Common myeloid progenitor, CD34-positive (primary cell): ENCODE results near the gene CEL.

Experiments used
- CTCF ChIA-PET: fragments of 350-600 bp; sonication (Branson Sonifier 250); formaldehyde crosslinking; loops from one replicate; lab custom pipeline; 2021; ENCODE audit warnings: antibody characterized with exemption; lab: Charles Lee
- POLR2A ChIA-PET: fragments of 350-600 bp; sonication (Branson Sonifier 250); formaldehyde crosslinking; loops from one replicate; lab custom pipeline; 2021; ENCODE audit warnings: antibody characterized with exemption; lab: Charles Lee
- DNase-seq, 3 donors: peaks; one replicate each; pipeline versions ENCODE4 v3.0.0 to v3.0.0-alpha.2; 2013
- H3K27ac ChIP-seq, 2 experiments: 1 replicate in 1 of 2; 2 replicates in 1 of 2; pipeline ENCODE4 v1.7.0; 2013; ENCODE audit warnings: inconsistent platforms in 2 of 2, low read length in 2 of 2, mild to moderate bottlenecking in 2 of 2, low read depth in 1 of 2, moderate library complexity in 1 of 2; ENCODE audit not compliant: severe bottlenecking in 2 of 2, insufficient read depth in 1 of 2, poor library complexity in 1 of 2
- H3K27me3 ChIP-seq, 5 experiments: replicated peaks in 2 of 5; 1 replicate in 3 of 5; 2 replicates in 2 of 5; pipeline versions ENCODE4 v1.6.1 to v1.7.0; 2013; ENCODE audit warnings: low read length in 4 of 5, mild to moderate bottlenecking in 2 of 5, moderate library complexity in 2 of 5, inconsistent platforms in 1 of 5; ENCODE audit not compliant: insufficient read depth in 5 of 5, control insufficient read depth in 4 of 5
- H3K36me3 ChIP-seq, 4 experiments: 1 replicate in 2 of 4; 2 replicates in 2 of 4; pipeline versions ENCODE4 v1.6.1 to v1.7.0; 2013; ENCODE audit warnings: low read length in 3 of 4, control low read depth in 1 of 4, mild to moderate bottlenecking in 1 of 4; ENCODE audit not compliant: control insufficient read depth in 4 of 4, insufficient read depth in 4 of 4
- H3K4me1 ChIP-seq, 4 experiments: 1 replicate in 3 of 4; 2 replicates in 1 of 4; pipeline versions ENCODE4 v1.6.1 to v1.7.1; 2013; ENCODE audit warnings: low read length in 3 of 4, mild to moderate bottlenecking in 3 of 4, control low read depth in 1 of 4, inconsistent platforms in 1 of 4, moderate library complexity in 1 of 4; ENCODE audit not compliant: control insufficient read depth in 4 of 4, insufficient read depth in 4 of 4; ENCODE audit errors: control extremely low read depth in 1 of 4
- H3K4me3 ChIP-seq, 7 experiments: 1 replicate in 4 of 7; 2 replicates in 3 of 7; pipeline versions ENCODE4 v1.5.1 to v1.7.0; 2013; ENCODE audit warnings: mild to moderate bottlenecking in 7 of 7, low read length in 6 of 7, moderate library complexity in 6 of 7, inconsistent platforms in 2 of 7, low read depth in 2 of 7, control low read depth in 1 of 7; ENCODE audit not compliant: insufficient read depth in 4 of 7, control insufficient read depth in 1 of 7; ENCODE audit errors: extremely low read depth in 1 of 7
- H3K9me3 ChIP-seq, 5 experiments: 1 replicate in 4 of 5; 2 replicates in 1 of 5; pipeline versions ENCODE4 v1.6.1 to v1.7.1; 2013; ENCODE audit warnings: low read length in 4 of 5, mild to moderate bottlenecking in 2 of 5, inconsistent platforms in 1 of 5, low read depth in 1 of 5, moderate library complexity in 1 of 5; ENCODE audit not compliant: control insufficient read depth in 4 of 5, insufficient read depth in 2 of 5; ENCODE audit errors: control extremely low read depth in 1 of 5
- WGBS: methylation state at CpG from one replicate; pipeline ENCODE4 v1.1.5; 2013; ENCODE audit not compliant: insufficient coverage; 5-methylcytosine and 5-hydroxymethylcytosine counted together

CEL gene

DNA sequence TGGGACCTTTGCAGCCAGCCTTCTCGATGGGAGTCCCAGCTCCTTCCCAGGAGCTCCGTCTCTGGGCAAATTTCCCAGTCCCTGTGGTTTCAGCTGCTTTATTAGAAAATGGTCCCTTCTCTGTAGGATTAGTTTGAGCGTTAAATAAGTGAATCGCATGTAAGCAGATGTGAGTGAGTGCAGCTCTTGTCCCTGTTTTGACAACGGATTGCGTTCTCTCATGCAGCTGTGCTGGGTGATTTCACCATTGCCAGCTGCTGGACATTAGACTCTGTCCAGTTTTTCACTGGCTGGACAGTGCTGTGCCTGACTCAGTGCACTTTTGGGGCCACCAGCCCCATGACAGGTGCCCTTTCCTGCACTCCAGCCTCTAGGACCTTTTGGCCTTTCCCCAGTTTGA, 11.6 kb upstream of the CEL start:
- WGBS: 95% methylated on average over 6 of the region's 6 CpGs
- ChIA-PET POLR2A (no interaction called here), CTCF (interaction anchor here (1.1 to 5.5 kb wide), 9 partner anchors 9 to 130 kb away, joined by 3 to 31 read pairs (median 5); no protein-coding TSS in a partner anchor)
- Histone ChIP-seq H3K4me1 (peaks cover 0 to 4% (median 2%) of the 10 kb centered on the region in 4 experiments), H3K27me3 (no peaks in the 10 kb centered on the region), H3K27ac (no peak overlapping the region), H3K4me3 (no peak overlapping the region), H3K9me3 (no peaks in the 10 kb centered on the region), H3K36me3 (peaks cover 7 to 81% (median 63%) of the 10 kb centered on the region in 4 experiments)
- DNase-seq: no peak

DNA sequence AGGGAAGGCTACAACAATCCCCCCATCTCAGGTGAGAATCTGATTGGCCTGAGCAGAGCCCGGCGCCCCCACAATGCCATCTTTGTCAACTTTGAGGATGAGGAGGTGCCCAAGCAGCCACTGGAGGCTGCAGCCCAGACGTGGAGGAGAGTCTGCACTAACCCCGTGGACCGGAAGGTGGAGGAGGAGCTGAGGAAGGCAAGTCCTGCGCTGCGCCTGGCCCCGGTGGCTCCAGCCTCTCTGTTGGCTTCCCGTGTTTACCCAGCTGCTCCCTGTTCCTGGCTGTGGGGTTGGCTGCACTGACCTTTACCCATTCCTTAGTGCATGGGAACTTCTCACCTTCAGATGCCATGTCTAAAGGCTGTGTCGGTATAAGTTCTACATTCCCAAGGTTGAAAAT, 11.0 kb upstream of the CEL start:
- WGBS: 94% methylated on average over 6 of the region's 10 CpGs
- H3K36me3 ChIP-seq: peaks cover 5 to 81% (median 63%) of the 10 kb centered on the region in 4 experiments
- H3K4me1 ChIP-seq: peaks cover 0 to 5% (median 2%) of the 10 kb centered on the region in 4 experiments
- ChIA-PET POLR2A (no interaction called here), CTCF (interaction anchor here (0.8 to 5.5 kb wide), 9 partner anchors 9 to 130 kb away, joined by 3 to 31 read pairs (median 5); no protein-coding TSS in a partner anchor)
- no peak for DNase-seq
- H3K4me3 ChIP-seq: no peak overlapping the region
- no peak overlapping the region for H3K27ac ChIP-seq
- no peaks in the 10 kb centered on the region for H3K27me3 ChIP-seq
- H3K9me3 ChIP-seq: no peaks in the 10 kb centered on the region

DNA sequence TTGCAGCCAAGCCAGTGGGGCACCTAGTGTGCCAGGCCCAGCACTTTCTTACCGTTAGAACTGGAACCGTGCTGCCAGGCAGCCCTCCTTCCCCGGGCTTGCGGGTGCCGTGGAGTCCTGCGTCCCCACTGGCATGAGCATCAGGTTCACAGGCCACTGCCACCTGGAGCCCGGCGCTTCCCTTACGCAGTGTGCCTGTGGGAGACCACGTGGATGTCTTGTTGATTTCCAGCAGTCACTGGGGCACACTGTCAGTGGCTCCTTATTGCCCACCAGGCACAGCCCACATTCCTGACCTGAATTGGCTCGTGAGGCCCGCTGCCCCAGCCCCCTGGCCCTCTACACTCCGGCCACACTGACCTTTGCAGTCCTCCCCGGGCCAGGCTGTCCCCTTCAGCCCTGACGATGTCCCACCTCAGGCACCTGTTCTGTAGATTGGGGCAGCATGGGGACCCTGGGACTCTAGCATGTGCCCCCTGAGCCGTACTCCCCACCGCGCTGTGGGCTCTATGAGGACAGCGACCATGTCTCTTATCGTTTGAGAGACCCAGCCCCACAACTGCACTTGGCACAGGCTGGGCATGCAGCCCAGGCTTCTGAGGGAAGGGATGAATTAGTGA, 10.4 kb upstream of the CEL start:
- WGBS: 98% methylated on average over 19 of the region's 20 CpGs

DNA sequence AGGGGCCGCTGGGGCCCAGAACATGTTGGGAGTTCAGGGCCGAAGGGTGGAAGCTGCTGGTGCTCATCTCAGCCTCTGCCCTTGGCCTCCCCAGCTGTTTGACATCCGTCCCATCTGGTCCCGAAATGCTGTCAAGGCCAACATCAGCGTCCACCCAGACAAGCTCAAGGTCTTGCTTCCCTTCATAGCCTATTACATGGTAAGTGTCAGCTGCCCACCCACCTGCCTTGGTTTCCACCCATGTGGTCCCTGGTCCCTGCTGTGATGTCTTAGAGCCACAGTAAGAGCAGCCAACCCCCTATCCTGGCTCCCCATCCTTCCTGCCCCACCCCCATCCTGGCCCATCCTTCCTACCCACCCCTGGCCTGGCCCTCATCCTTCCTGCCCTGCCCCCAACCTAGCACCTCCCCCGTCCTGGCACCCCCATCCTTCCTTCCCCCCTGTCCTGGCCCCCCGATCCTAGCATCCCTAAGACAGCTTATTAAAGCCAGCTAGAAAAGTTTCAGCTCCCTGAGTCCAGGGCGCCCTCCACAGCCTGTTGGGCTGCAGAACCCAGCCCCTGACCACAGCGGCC, 9.7 kb upstream of the CEL start:
- Histone ChIP-seq H3K27me3 (no peaks in the 10 kb centered on the region), H3K36me3 (peaks cover 3 to 81% (median 61%) of the 10 kb centered on the region in 4 experiments), H3K9me3 (no peaks in the 10 kb centered on the region), H3K4me3 (no peak overlapping the region), H3K27ac (no peak overlapping the region), H3K4me1 (peaks cover 0 to 18% (median 13%) of the 10 kb centered on the region in 4 experiments)
- no peak for DNase-seq
- CTCF ChIA-PET: interaction anchor here (1.1 to 5.5 kb wide), 6 partner anchors 8 to 51 kb away, joined by 3 to 31 read pairs (median 6); no protein-coding TSS in a partner anchor
- POLR2A ChIA-PET: no interaction called here
- 95% methylated on average over 7 of the region's 9 CpGs for WGBS

More for the DNA sequence above, 10.4 kb upstream of the CEL start:
- Histone ChIP-seq H3K4me1 (peaks cover 0 to 11% (median 7%) of the 10 kb centered on the region in 4 experiments), H3K27me3 (no peaks in the 10 kb centered on the region), H3K4me3 (no peak overlapping the region), H3K9me3 (no peaks in the 10 kb centered on the region), H3K36me3 (peaks cover 3 to 81% (median 61%) of the 10 kb centered on the region in 4 experiments), H3K27ac (no peak overlapping the region)
- ChIA-PET POLR2A (no interaction called here), CTCF (interaction anchor here (0.8 to 5.5 kb wide), 10 partner anchors 9 to 129 kb away, joined by 3 to 31 read pairs (median 6); no protein-coding TSS in a partner anchor)
- DNase-seq: no peak

DNA sequence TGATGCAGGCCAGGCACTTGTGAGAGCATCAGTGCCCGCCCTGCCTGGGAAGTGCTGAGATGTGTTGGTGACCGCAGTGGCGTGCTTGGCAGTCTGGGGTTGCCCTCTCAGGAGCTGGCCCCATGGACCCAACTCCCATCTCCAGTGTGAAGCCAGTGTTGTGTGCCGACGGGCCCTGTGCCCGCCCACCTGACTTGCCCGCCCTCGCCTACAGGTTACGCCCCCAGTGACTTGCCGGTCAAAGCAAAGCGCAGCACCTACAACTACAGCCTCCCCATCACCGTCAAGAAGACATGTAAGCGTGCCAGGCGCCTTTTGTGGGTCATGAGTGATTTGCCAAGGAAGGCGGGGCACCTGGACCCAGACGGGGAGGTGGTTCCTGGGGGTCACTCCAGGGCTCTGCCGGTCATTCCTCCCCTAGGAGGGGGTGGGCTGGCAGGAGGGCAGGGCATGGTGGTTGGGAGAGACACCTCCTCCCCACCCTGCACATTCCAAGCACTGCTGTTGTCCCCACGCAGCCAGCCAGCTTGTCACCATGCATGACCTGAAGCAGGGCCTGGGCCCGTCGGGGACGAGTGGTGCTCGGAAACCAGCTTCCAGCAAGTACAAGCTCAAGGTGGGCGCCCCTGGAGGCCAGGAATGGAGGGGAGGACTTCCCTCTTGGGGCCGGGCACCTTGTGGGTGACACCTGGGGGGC, 7.4 kb upstream of the CEL start:
- Histone ChIP-seq H3K27ac (no peak overlapping the region), H3K27me3 (no peaks in the 10 kb centered on the region), H3K4me3 (no peak overlapping the region), H3K4me1 (peaks cover 2 to 36% (median 34%) of the 10 kb centered on the region in 4 experiments), H3K9me3 (no peaks in the 10 kb centered on the region), H3K36me3 (peaks cover 3 to 88% (median 52%) of the 10 kb centered on the region in 4 experiments)
- ChIA-PET CTCF (interaction anchor here (0.8 to 1.2 kb wide), 3 partner anchors 10 to 26 kb away, joined by 3 to 4 read pairs (median 3); no protein-coding TSS in a partner anchor), POLR2A (no interaction called here)
- no peak for DNase-seq
- WGBS: 100% methylated on average over 20 of the region's 24 CpGs

DNA sequence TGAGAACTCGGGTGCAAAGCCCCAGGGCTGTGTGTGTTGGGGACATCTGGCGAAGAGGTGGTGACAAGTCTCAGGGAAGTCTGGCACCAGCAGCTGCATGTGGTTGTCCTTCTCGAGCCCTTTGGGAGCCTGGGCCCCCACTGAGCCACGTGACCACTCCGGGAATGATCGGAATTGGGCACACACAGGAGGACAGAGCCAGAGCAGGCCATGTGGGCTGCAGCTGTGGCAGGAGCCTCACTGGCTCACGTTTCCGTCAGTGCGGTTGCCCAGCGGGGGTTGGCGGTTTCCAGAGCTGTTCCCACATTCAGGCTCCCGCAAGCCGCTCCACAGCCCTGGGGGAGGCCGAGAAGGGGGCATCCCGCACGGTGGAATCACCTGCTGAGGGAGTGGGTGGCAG, 6.8 kb upstream of the CEL start:
- no peak for DNase-seq
- Histone ChIP-seq H3K4me1 (peaks cover 5 to 43% (median 41%) of the 10 kb centered on the region in 4 experiments), H3K4me3 (no peak overlapping the region), H3K9me3 (no peaks in the 10 kb centered on the region), H3K36me3 (peaks cover 2 to 81% (median 51%) of the 10 kb centered on the region in 4 experiments), H3K27me3 (no peaks in the 10 kb centered on the region), H3K27ac (no peak overlapping the region)
- CTCF ChIA-PET: interaction anchor here (0.8 to 1.2 kb wide), 3 partner anchors 9 to 25 kb away, joined by 3 to 4 read pairs (median 3); no protein-coding TSS in a partner anchor
- POLR2A ChIA-PET: no interaction called here
- WGBS: 96% methylated on average over 16 of the region's 16 CpGs
